GM18867 (cell line): ENCODE measurements around the gene PDK2.

Experiments used
- ATAC-seq: cut with Tn5 transposase; IDR thresholded peaks from one replicate; pipeline ENCODE4 v1.9.1; 2021; ENCODE audit warnings: mild to moderate bottlenecking, moderate library complexity; ENCODE audit not compliant: unreplicated experiment

The PDK2 gene

GRCh38 chr17:50098583-50098982, 3.4 kb downstream of the PDK2 start:
- no peak for ATAC-seq

GRCh38 chr17:50099003-50099402, 3.9 kb downstream of the PDK2 start:
- ATAC-seq: no peak

GRCh38 chr17:50100480-50100883, 5.3 kb downstream of the PDK2 start:
- ATAC-seq: no peak

GRCh38 chr17:50100921-50101345, 5.8 kb downstream of the PDK2 start:
- no peak for ATAC-seq

- ATAC-seq: no peak
Measured at GRCh38 chr17:50101346-50102163, 6.4 kb downstream of the PDK2 start.

- ATAC-seq: no peak
Measured at GRCh38 chr17:50102164-50102991, 7.2 kb downstream of the PDK2 start.

GRCh38 chr17:50103252-50103651, 8.1 kb downstream of the PDK2 start:
- ATAC-seq: no peak

- ATAC-seq: no peak
Measured at GRCh38 chr17:50103941-50104340, 8.8 kb downstream of the PDK2 start.

GRCh38 chr17:50105811-50106210, 10.7 kb downstream of the PDK2 start:
- no peak for ATAC-seq

GRCh38 chr17:50106393-50107131, 11.4 kb downstream of the PDK2 start:
- no peak for ATAC-seq

GRCh38 chr17:50107790-50108414, 12.8 kb downstream of the PDK2 start:
- ATAC-seq: no peak

- no peak for ATAC-seq
Measured at GRCh38 chr17:50108556-50108955, 13.4 kb downstream of the PDK2 start.

- ATAC-seq: no peak
Measured at GRCh38 chr17:50109207-50109606, 14.1 kb downstream of the PDK2 start.

- no peak for ATAC-seq
Measured at GRCh38 chr17:50109785-50110184, 14.6 kb downstream of the PDK2 start.

- no peak for ATAC-seq
Measured at GRCh38 chr17:50110591-50111349, 15.6 kb downstream of the PDK2 start.

GRCh38 chr17:50111673-50112655, 16.8 kb downstream of the PDK2 start:
- ATAC-seq: no peak

GRCh38 chr17:50112694-50113093, 17.5 kb downstream of the PDK2 start:
- no peak for ATAC-seq

- ATAC-seq: no peak
Measured at GRCh38 chr17:50113624-50114320, 18.6 kb downstream of the PDK2 start.
